ENCODE measurements around the gene SPOP.
A peak's percentile ranks its signal among the peaks of the same experiment; 100 is the strongest.
"Not testable (repeated sequence)": the region's sequence is repeated elsewhere in the genome, so short reads cannot be mapped to it uniquely, and the experiment has no call there.

The SPOP gene

GRCh38 chr17:49646391-49647255 is 31.3 kb downstream of the SPOP start:
- Histone ChIP-seq H3K36me3 (ENCODE audit: control insufficient read depth in 1 of 2, insufficient read depth in 2 of 2, low read depth in 1 of 2, low read length in 2 of 2) (no peaks in the 10 kb centered on the region), H2AFZ (ENCODE audit: low read depth, low read length) (no peak overlapping the region), H3K27me3 (ENCODE audit: control insufficient read depth in 1 of 2, insufficient read depth in 1 of 2, low read length in 2 of 2) (no peaks in the 10 kb centered on the region), H4K91ac (ENCODE audit: low read length) (no peak overlapping the region), H3K79me1 (replicated peaks; ENCODE audit: low read length, poor library complexity, severe bottlenecking) (peaks cover 2% of the 10 kb centered on the region), H3K9ac (ENCODE audit: low read length) (peak overlapping the region; percentile 81), H3K4ac (ENCODE audit: low read depth in 1 of 2, low read length in 2 of 2) (no peak overlapping the region), H3K18ac (ENCODE audit: low read depth in 1 of 2, low read length in 2 of 2) (peak overlapping the region in 1 of 2 experiments; percentile 33), H3K9me3 (ENCODE audit: control insufficient read depth, low read length) (no peaks in the 10 kb centered on the region), H3K4me1 (ENCODE audit: control insufficient read depth, insufficient read depth, low read depth, low read length) (peaks cover 10% of the 10 kb centered on the region), H3K27ac (ENCODE audit: low read length, poor library complexity, severe bottlenecking) (peak overlapping the region; percentile 86), H2BK15ac (ENCODE audit: low read depth, poor library complexity, severe bottlenecking) (no peak overlapping the region), H2BK120ac (ENCODE audit: low read depth, low read length) (no peak overlapping the region), H3K4me2 (ENCODE audit: low read length, poor library complexity, severe bottlenecking) (peak overlapping the region; percentile 28), H2BK12ac (ENCODE audit: low read length in 2 of 2) (no peak overlapping the region), H4K8ac (ENCODE audit: low read length) (no peak overlapping the region), H2BK5ac (ENCODE audit: low read depth, low read length, poor library complexity, severe bottlenecking) (no peak overlapping the region), H3K4me3 (ENCODE audit: insufficient read depth in 1 of 2, low read depth in 1 of 2, low read length in 2 of 2) (peak overlapping the region in 1 of 2 experiments; percentile 74), H3K14ac (ENCODE audit: low read length in 2 of 2) (no peak overlapping the region), H3K23ac (ENCODE audit: low read length in 2 of 2) (no peak overlapping the region), H2AK5ac (ENCODE audit: low read length, severe bottlenecking) (no peak overlapping the region)
- peak; percentile 86 for DNase-seq
- 36% methylated on average over 10 of the region's 10 CpGs for WGBS

GRCh38 chr17:49646056-49646390 is 31.9 kb downstream of the SPOP start:
- 78% methylated on average over 1 of the region's 1 CpG for WGBS

GRCh38 chr17:49645654-49646053 is 32.2 kb downstream of the SPOP start:
- no peak overlapping the region for H2BK120ac ChIP-seq (ENCODE audit: low read depth, low read length)
- H2AK5ac ChIP-seq (ENCODE audit: low read length, severe bottlenecking) = no peak overlapping the region
- H3K4ac ChIP-seq (ENCODE audit: low read depth in 1 of 2, low read length in 2 of 2) = no peak overlapping the region
- H3K23ac ChIP-seq (ENCODE audit: low read length in 2 of 2) = no peak overlapping the region
- no peaks in the 10 kb centered on the region for H3K36me3 ChIP-seq (ENCODE audit: control insufficient read depth in 1 of 2, insufficient read depth in 2 of 2, low read depth in 1 of 2, low read length in 2 of 2)
- H4K8ac ChIP-seq (ENCODE audit: low read length) = no peak overlapping the region
- no peak overlapping the region for H2BK15ac ChIP-seq (ENCODE audit: low read depth, poor library complexity, severe bottlenecking)
- H2BK12ac ChIP-seq (ENCODE audit: low read length in 2 of 2) = no peak overlapping the region
- no peak overlapping the region for H3K4me2 ChIP-seq (ENCODE audit: low read length, poor library complexity, severe bottlenecking)
- H3K14ac ChIP-seq (ENCODE audit: low read length in 2 of 2) = no peak overlapping the region
- H3K18ac ChIP-seq (ENCODE audit: low read depth in 1 of 2, low read length in 2 of 2) = no peak overlapping the region
- no peak overlapping the region for H2BK5ac ChIP-seq (ENCODE audit: low read depth, low read length, poor library complexity, severe bottlenecking)
- H3K9ac ChIP-seq (ENCODE audit: low read length) = peak overlapping the region; percentile 81
- no peaks in the 10 kb centered on the region for H3K27me3 ChIP-seq (ENCODE audit: control insufficient read depth in 1 of 2, insufficient read depth in 1 of 2, low read length in 2 of 2)
- peak overlapping the region; percentile 86 for H3K27ac ChIP-seq (ENCODE audit: low read length, poor library complexity, severe bottlenecking)
- H3K4me1 ChIP-seq (ENCODE audit: control insufficient read depth, insufficient read depth, low read depth, low read length) = peaks cover 10% of the 10 kb centered on the region
- peaks cover 6% of the 10 kb centered on the region for H3K79me1 ChIP-seq (replicated peaks; ENCODE audit: low read length, poor library complexity, severe bottlenecking)
- WGBS = 41% methylated on average over 1 of the region's 1 CpG
- H3K9me3 ChIP-seq (ENCODE audit: control insufficient read depth, low read length) = no peaks in the 10 kb centered on the region
- no peak overlapping the region for H4K91ac ChIP-seq (ENCODE audit: low read length)
- peak; percentile 11 for DNase-seq
- H3K4me3 ChIP-seq (ENCODE audit: insufficient read depth in 1 of 2, low read depth in 1 of 2, low read length in 2 of 2) = no peak overlapping the region
- no peak overlapping the region for H2AFZ ChIP-seq (ENCODE audit: low read depth, low read length)

More at GRCh38 chr17:49646056-49646390, 31.9 kb downstream of the SPOP start:
- H2BK5ac ChIP-seq (ENCODE audit: low read depth, low read length, poor library complexity, severe bottlenecking); DNase-seq; H3K9me3 ChIP-seq (ENCODE audit: control insufficient read depth, low read length); H4K8ac ChIP-seq (ENCODE audit: low read length); H3K4me2 ChIP-seq (ENCODE audit: low read length, poor library complexity, severe bottlenecking); H4K91ac ChIP-seq (ENCODE audit: low read length); H3K79me1 ChIP-seq (replicated peaks; ENCODE audit: low read length, poor library complexity, severe bottlenecking); H3K4ac ChIP-seq (ENCODE audit: low read depth in 1 of 2, low read length in 2 of 2); H2BK120ac ChIP-seq (ENCODE audit: low read depth, low read length); H2AFZ ChIP-seq (ENCODE audit: low read depth, low read length); H2BK15ac ChIP-seq (ENCODE audit: low read depth, poor library complexity, severe bottlenecking); H3K36me3 ChIP-seq (ENCODE audit: control insufficient read depth in 1 of 2, insufficient read depth in 2 of 2, low read depth in 1 of 2, low read length in 2 of 2); H2AK5ac ChIP-seq (ENCODE audit: low read length, severe bottlenecking); H3K27me3 ChIP-seq (ENCODE audit: control insufficient read depth in 1 of 2, insufficient read depth in 1 of 2, low read length in 2 of 2); H2BK12ac ChIP-seq (ENCODE audit: low read length in 2 of 2); H3K23ac ChIP-seq (ENCODE audit: low read length in 2 of 2); H3K14ac ChIP-seq (ENCODE audit: low read length in 2 of 2): not testable (repeated sequence)
- Histone ChIP-seq H3K4me1 (ENCODE audit: control insufficient read depth, insufficient read depth, low read depth, low read length) (peaks cover 10% of the 10 kb centered on the region), H3K27ac (ENCODE audit: low read length, poor library complexity, severe bottlenecking) (peak overlapping the region; percentile 86), H3K4me3 (ENCODE audit: insufficient read depth in 1 of 2, low read depth in 1 of 2, low read length in 2 of 2) (peak overlapping the region in 1 of 2 experiments; percentile 74), H3K18ac (ENCODE audit: low read depth in 1 of 2, low read length in 2 of 2) (peak overlapping the region in 1 of 2 experiments; percentile 33), H3K9ac (ENCODE audit: low read length) (peak overlapping the region; percentile 81)

- H4K8ac ChIP-seq (ENCODE audit: low read length) = no peak overlapping the region
- peaks cover 6% of the 10 kb centered on the region for H3K4me1 ChIP-seq (ENCODE audit: control insufficient read depth, insufficient read depth, low read depth, low read length)
- no peak overlapping the region for H2BK120ac ChIP-seq (ENCODE audit: low read depth, low read length)
- H3K4me2 ChIP-seq (ENCODE audit: low read length, poor library complexity, severe bottlenecking) = no peak overlapping the region
- peaks cover 5% of the 10 kb centered on the region for H3K9me3 ChIP-seq (ENCODE audit: control insufficient read depth, low read length)
- H4K91ac ChIP-seq (ENCODE audit: low read length) = no peak overlapping the region
- H2AFZ ChIP-seq (ENCODE audit: low read depth, low read length) = no peak overlapping the region
- no peak overlapping the region for H2AK5ac ChIP-seq (ENCODE audit: low read length, severe bottlenecking)
- no peak overlapping the region for H3K4ac ChIP-seq (ENCODE audit: low read depth in 1 of 2, low read length in 2 of 2)
- H3K18ac ChIP-seq (ENCODE audit: low read depth in 1 of 2, low read length in 2 of 2) = no peak overlapping the region
- 97% methylated on average over 3 of the region's 3 CpGs for WGBS
- no peaks in the 10 kb centered on the region for H3K27me3 ChIP-seq (ENCODE audit: control insufficient read depth in 1 of 2, insufficient read depth in 1 of 2, low read length in 2 of 2)
- no peak overlapping the region for H3K27ac ChIP-seq (ENCODE audit: low read length, poor library complexity, severe bottlenecking)
- no peak overlapping the region for H3K9ac ChIP-seq (ENCODE audit: low read length)
- no peak overlapping the region for H2BK15ac ChIP-seq (ENCODE audit: low read depth, poor library complexity, severe bottlenecking)
- H3K14ac ChIP-seq (ENCODE audit: low read length in 2 of 2) = no peak overlapping the region
- DNase-seq = no peak
- peaks cover 0 to 10% of the 10 kb centered on the region in 2 experiments for H3K36me3 ChIP-seq (ENCODE audit: control insufficient read depth in 1 of 2, insufficient read depth in 2 of 2, low read depth in 1 of 2, low read length in 2 of 2)
- no peak overlapping the region for H3K4me3 ChIP-seq (ENCODE audit: insufficient read depth in 1 of 2, low read depth in 1 of 2, low read length in 2 of 2)
- H3K23ac ChIP-seq (ENCODE audit: low read length in 2 of 2) = no peak overlapping the region
- H2BK5ac ChIP-seq (ENCODE audit: low read depth, low read length, poor library complexity, severe bottlenecking) = no peak overlapping the region
- peaks cover 18% of the 10 kb centered on the region for H3K79me1 ChIP-seq (replicated peaks; ENCODE audit: low read length, poor library complexity, severe bottlenecking)
- no peak overlapping the region for H2BK12ac ChIP-seq (ENCODE audit: low read length in 2 of 2)
Measured at GRCh38 chr17:49640556-49640955, 37.3 kb downstream of the SPOP start.
